Gastroesophageal sphincter (tissue), 3 donors: Measurements from ENCODE around the gene ADGRE3.

Experiments
- CTCF ChIP-seq, 4 experiments: fragments of 200-600 bp in 2 of 4; fragments of 450-650 bp in 2 of 4; sonication (generic) in 1 of 4; IDR thresholded peaks; one replicate each; pipeline ENCODE4 v1.5.1; 2017 to 2019; ENCODE audit warnings: antibody characterized with exemption in 4 of 4, mild to moderate bottlenecking in 2 of 4, moderate library complexity in 2 of 4
- POLR2A ChIP-seq, 2 donors: fragments of 450-650 bp; IDR thresholded peaks; one replicate each; pipeline ENCODE4 v1.6.1; 2017; ENCODE audit warnings: antibody characterized with exemption in 2 of 2, mild to moderate bottlenecking in 2 of 2, moderate library complexity in 1 of 2

- TF ChIP-seq CTCF (IDR thresholded peaks at IDR 0.05) (no peak), POLR2A (IDR thresholded peaks at IDR 0.05) (no peak)
Measured at GRCh38 chr19:14661372-14661924, 13.2 kb downstream of the ADGRE3 start.
